Right cardiac atrium (tissue), 5 donors: Measurements from ENCODE around the gene CCDC102B. TPM values are rescaled to one million over a fixed set of nuclear protein-coding genes. Genes with fewer than 3 reads are reported as not detected.
"Not testable (repeated sequence)": the region's sequence is repeated elsewhere in the genome, so short reads cannot be mapped to it uniquely, and the experiment has no call there.

Experiments used
- ATAC-seq, 2 donors: fragments of 200-7000 bp; cut with Tn5 transposase; one replicate each; pipeline versions ENCODE4 v1.8.0 to v1.9.1; 2020; ENCODE audit warnings: moderate library complexity in 2 of 2, mild to moderate bottlenecking in 1 of 2
- DNase-seq, 3 donors: peaks; one replicate each; pipeline ENCODE4 v3.0.0-alpha.2; 2020
- H3K27ac ChIP-seq: one replicate; pipeline ENCODE4 v1.5.1; 2013; ENCODE audit warnings: mild to moderate bottlenecking, low read length, control low read depth, moderate library complexity
- H3K27me3 ChIP-seq: one replicate; pipeline ENCODE4 v1.6.1; 2013; ENCODE audit not compliant: control insufficient read depth, insufficient read depth
- H3K4me1 ChIP-seq: one replicate; pipeline ENCODE4 v1.6.1; 2013; ENCODE audit warnings: low read length; ENCODE audit not compliant: control insufficient read depth, insufficient read depth
- H3K4me3 ChIP-seq: one replicate; pipeline ENCODE4 v1.5.1; 2013; ENCODE audit warnings: low read length, control low read depth
- H3K9me3 ChIP-seq: one replicate; pipeline ENCODE4 v1.6.1; 2013; ENCODE audit warnings: low read length; ENCODE audit not compliant: control insufficient read depth
- WGBS: extraction: QIAGEN DNeasy Blood & Tissue Kit; methylation state at CpG from one replicate; pipeline ENCODE4 v1.1.7; 2013; 5-methylcytosine and 5-hydroxymethylcytosine counted together
- intact Hi-C, 4 donors: fragments of 100-400 bp; cut with DNase I; formaldehyde crosslinking; loops; one replicate each; pipeline versions ENCODE4 v1.11.0 to v1.14.0; 2022 to 2023
- polyA plus RNA-seq: library from polyadenylated mRNA; stranded (reverse); fragments of 200-250 nt; gene quantifications from one replicate; pipeline ENCODE4 v1.2.3, GENCODE V29; 2013
- total RNA-seq, 4 donors: library from RNA; stranded (reverse); fragmentation: NEBNext Ultra II Directional; extraction: Animal tissue kit (Norgen Biotek cat#: 25700); gene quantifications; one replicate each; pipeline ENCODE4 v1.2.1, GENCODE V29; 2021
- donor health status: healthy with polysubstance abuse.
- donor health status: DM: no; HTN: yes; CAD: no.
- donor health status: DM: no; HTN: no; CAD: no.
- donor health status: DM: no; HTN: yes; CAD: no; lungs with severe emphysema.
- donor health status: DM: yes; HTN: yes; CAD: no.

The CCDC102B gene
- total and polyA plus RNA-seq, 5 donors = 5.8 to 10.8 (median 10.4) TPM

- 94% methylated on average over 2 of the region's 2 CpGs for whole genome bisulfite sequencing
- ATAC-seq (no peak), DNase-seq (no peak)
- Histone ChIP-seq H3K9me3 (no peaks in the 10 kb centered on the region), H3K4me1 (no peaks in the 10 kb centered on the region), H3K27ac (no peak overlapping the region), H3K4me3 (no peak overlapping the region), H3K27me3 (no peaks in the 10 kb centered on the region)
- intact Hi-C loops = no loop called here
Observed at GRCh38 chr18:68979737-68980136, 181.9 kb downstream of the CCDC102B start.

- Histone ChIP-seq H3K4me1 (no peaks in the 10 kb centered on the region), H3K9me3 (no peaks in the 10 kb centered on the region), H3K27me3 (no peaks in the 10 kb centered on the region), H3K4me3 (no peak overlapping the region), H3K27ac (no peak overlapping the region)
- ATAC-seq (no peak), DNase-seq (no peak)
- intact Hi-C loops = no loop called here
Observed at GRCh38 chr18:68983126-68983525, 185.2 kb downstream of the CCDC102B start.

GRCh38 chr18:68984342-68984741 is 186.5 kb downstream of the CCDC102B start:
- H3K4me3 ChIP-seq = no peak overlapping the region
- 72% methylated on average over 2 of the region's 2 CpGs for WGBS
- no peak overlapping the region for H3K27ac ChIP-seq
- DNase-seq = no peak
- ATAC-seq = no peak
- no peaks in the 10 kb centered on the region for H3K9me3 ChIP-seq
- no peaks in the 10 kb centered on the region for H3K27me3 ChIP-seq
- intact Hi-C loops = no loop called here
- H3K4me1 ChIP-seq = no peaks in the 10 kb centered on the region

GRCh38 chr18:68985172-68985820 is 187.4 kb downstream of the CCDC102B start:
- H3K27me3 ChIP-seq = no peaks in the 10 kb centered on the region
- DNase-seq (no peak), ATAC-seq (no peak)
- H3K9me3 ChIP-seq = no peaks in the 10 kb centered on the region
- intact Hi-C loops = no loop called here
- no peaks in the 10 kb centered on the region for H3K4me1 ChIP-seq
- no peak overlapping the region for H3K27ac ChIP-seq
- WGBS = 87% methylated on average over 2 of the region's 2 CpGs
- no peak overlapping the region for H3K4me3 ChIP-seq

- DNase-seq = no peak
- intact Hi-C loops = no loop called here
- H3K27me3 ChIP-seq = no peaks in the 10 kb centered on the region
- H3K4me3 ChIP-seq = no peak overlapping the region
- no peak for ATAC-seq
- H3K4me1 ChIP-seq = no peaks in the 10 kb centered on the region
- no peak overlapping the region for H3K27ac ChIP-seq
- H3K9me3 ChIP-seq = no peaks in the 10 kb centered on the region
Observed at GRCh38 chr18:68991286-68991685, 193.4 kb downstream of the CCDC102B start.

GRCh38 chr18:68992719-68993482 is 195.0 kb downstream of the CCDC102B start:
- H3K27ac ChIP-seq = no peak overlapping the region
- no peak for ATAC-seq
- H3K9me3 ChIP-seq = no peaks in the 10 kb centered on the region
- H3K4me3 ChIP-seq = no peak overlapping the region
- DNase-seq = peak in 1 of 3 donors; percentile 18
- intact Hi-C loops = no loop called here
- WGBS = 76% methylated on average over 12 of the region's 12 CpGs
- H3K27me3 ChIP-seq = no peaks in the 10 kb centered on the region
- no peaks in the 10 kb centered on the region for H3K4me1 ChIP-seq

- ATAC-seq (no peak), DNase-seq (no peak)
- 69% methylated on average over 4 of the region's 4 CpGs for WGBS
- H3K27me3 ChIP-seq = no peaks in the 10 kb centered on the region
- H3K27ac ChIP-seq = no peak overlapping the region
- H3K4me3 ChIP-seq = no peak overlapping the region
- no peaks in the 10 kb centered on the region for H3K9me3 ChIP-seq
- no peaks in the 10 kb centered on the region for H3K4me1 ChIP-seq
- intact Hi-C loops = no loop called here
Observed at GRCh38 chr18:68995675-68996074, 197.8 kb downstream of the CCDC102B start.

GRCh38 chr18:68997845-68998244 is 200.0 kb downstream of the CCDC102B start:
- no peaks in the 10 kb centered on the region for H3K27me3 ChIP-seq
- H3K4me3 ChIP-seq = no peak overlapping the region
- H3K27ac ChIP-seq = no peak overlapping the region
- H3K9me3 ChIP-seq = no peaks in the 10 kb centered on the region
- DNase-seq (no peak), ATAC-seq (no peak)
- H3K4me1 ChIP-seq = no peaks in the 10 kb centered on the region
- intact Hi-C loops = no loop called here
- 62% methylated on average over 3 of the region's 3 CpGs for WGBS

- intact Hi-C loops = no loop called here
- Histone ChIP-seq H3K4me3 (no peak overlapping the region), H3K4me1 (no peaks in the 10 kb centered on the region), H3K27me3 (no peaks in the 10 kb centered on the region), H3K27ac (no peak overlapping the region), H3K9me3 (no peaks in the 10 kb centered on the region)
- ATAC-seq = no peak
- WGBS = 73% methylated on average over 1 of the region's 1 CpG
- DNase-seq = no peak
Observed at GRCh38 chr18:69000366-69000765, 202.5 kb downstream of the CCDC102B start.

GRCh38 chr18:69002233-69002632 is 204.4 kb downstream of the CCDC102B start:
- Histone ChIP-seq H3K27ac (no peak overlapping the region), H3K4me3 (no peak overlapping the region), H3K27me3 (no peaks in the 10 kb centered on the region), H3K9me3 (no peaks in the 10 kb centered on the region), H3K4me1 (no peaks in the 10 kb centered on the region)
- 92% methylated on average over 6 of the region's 6 CpGs for WGBS
- ATAC-seq = no peak
- no peak for DNase-seq
- intact Hi-C loops = no loop called here

GRCh38 chr18:69006212-69006611 is 208.3 kb downstream of the CCDC102B start:
- ATAC-seq, H3K4me1 ChIP-seq, H3K4me3 ChIP-seq, H3K27ac ChIP-seq, H3K9me3 ChIP-seq, intact Hi-C loops, DNase-seq, H3K27me3 ChIP-seq: not testable (repeated sequence)
- 99% methylated on average over 4 of the region's 4 CpGs for WGBS
